Stimulated activated CD8-positive, alpha-beta memory T cell treated with anti-CD3 and anti-CD28 coated beads, Interleukin-7, amount 100 ng/mL, for 48 hours (primary cell): ENCODE results near the gene BABAM2.

Source experiments
- DNase-seq, 2 donors: peaks; one replicate each; pipeline ENCODE4 v3.0.0-alpha.2; 2020; ENCODE audit warnings: low read depth in 1 of 2; ENCODE audit errors: extremely low read depth in 1 of 2

BABAM2 gene

DNA sequence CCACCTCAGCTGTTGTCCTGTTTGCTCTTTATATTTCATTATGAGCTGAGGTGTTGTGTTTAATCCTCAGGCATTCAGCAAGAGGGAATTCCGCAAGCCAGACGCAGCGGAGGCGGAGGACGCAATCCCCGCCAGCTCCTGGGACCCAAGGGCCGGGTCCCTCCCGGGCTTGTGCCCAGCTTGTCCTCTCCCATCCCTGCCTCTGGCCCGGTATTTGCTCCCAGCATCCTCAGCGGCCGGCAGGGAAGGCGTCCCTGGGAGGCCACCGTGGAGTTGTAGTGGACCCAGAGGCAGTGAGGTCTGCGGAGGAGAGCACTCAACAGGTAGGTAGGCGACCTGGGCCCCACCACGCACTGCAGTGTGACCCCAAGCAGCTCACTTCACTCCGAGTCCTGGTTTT, 459.7 kb downstream of the BABAM2 start:
- DNase-seq = no peak

DNA sequence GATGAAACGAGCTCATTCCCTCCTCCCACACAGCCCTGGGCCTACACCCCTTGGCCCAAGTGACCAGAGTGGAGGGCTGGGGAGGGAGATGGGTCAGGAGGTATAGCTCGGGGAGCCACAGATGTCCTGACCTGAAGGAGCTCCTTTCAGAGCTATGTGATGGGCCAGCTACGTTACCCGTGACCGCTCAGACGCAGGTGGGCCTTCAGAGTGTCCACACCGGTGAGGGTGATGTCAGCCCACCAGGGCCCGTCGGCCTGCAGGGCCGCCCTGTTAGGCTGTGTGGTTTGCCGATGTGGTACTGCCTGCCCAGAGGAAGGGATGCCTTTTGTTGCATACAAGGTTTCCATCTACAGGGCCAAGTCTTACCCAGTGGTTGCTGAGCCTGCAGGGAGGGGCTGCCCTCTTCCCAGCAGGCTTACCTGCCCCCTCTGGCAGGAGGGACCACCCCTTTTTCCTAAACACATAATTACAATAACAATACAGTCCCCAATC, 460.3 kb downstream of the BABAM2 start:
- DNase-seq = no peak

DNA sequence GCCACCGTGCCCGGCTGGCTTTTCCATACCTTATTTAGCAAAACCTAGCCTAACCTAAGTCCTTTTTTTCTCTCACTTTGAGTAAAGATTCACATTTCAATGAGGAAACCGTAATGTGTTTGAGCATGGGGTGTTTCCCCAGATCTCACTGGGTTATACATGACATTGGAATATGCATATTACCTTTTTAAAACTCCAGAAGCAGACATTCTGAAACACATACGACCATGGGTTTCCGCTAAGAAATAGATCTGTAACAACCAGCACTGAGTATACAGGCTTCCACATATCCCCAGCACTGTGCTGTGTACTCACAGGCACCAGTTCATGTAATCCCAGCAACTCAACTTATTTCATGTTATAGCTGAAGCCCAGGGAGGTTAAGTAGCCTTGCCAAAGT, 461.1 kb downstream of the BABAM2 start:
- no peak for DNase-seq

DNA sequence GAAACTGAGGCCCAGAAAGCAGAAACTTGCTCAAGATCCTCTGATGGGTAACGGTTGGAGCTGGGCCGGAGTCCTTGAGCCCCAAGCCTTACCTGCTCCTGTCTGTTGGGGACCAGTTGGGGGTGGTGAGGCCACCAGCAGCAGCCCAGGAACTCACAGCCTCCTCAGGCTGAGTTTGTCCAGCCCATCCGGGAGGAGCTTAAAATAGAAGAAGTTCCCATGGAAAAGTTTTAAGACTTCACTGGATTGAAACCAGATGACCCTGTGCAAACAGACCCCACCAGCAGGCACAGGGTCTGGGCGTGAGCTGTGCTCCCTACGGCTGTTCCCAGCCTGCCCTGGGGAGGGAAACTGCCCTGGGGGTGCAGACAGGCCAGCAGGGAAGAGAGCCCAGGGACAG, 461.6 kb downstream of the BABAM2 start:
- no peak for DNase-seq

DNA sequence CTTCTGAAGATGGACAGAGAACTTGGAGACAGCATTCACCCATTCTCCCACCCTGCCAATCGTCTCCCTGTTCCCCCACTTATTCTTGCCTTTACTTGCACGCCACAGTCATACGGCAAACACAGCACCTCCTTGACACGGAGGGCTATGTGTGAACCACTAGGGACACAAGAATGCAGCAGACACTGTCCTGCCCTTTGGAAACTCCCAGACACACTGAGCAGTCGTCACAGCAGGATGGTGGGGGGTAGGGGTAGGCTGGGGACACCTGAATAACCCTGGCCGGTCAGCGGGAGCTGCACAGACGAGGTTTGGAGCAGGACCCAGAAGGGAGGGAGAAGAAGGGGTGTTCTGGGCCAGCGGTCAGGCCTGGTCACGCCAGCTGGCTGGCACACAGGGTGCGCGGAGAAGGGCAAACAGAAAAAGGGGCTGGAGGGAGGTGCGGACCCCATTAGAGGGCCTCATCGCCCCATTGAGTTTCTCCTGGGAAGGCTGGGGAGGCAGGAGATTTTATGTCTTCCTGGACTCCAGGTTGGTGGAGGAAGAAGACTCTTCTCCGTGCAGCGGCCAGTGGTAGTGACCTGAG, 462.2 kb downstream of the BABAM2 start:
- DNase-seq = no peak

DNA sequence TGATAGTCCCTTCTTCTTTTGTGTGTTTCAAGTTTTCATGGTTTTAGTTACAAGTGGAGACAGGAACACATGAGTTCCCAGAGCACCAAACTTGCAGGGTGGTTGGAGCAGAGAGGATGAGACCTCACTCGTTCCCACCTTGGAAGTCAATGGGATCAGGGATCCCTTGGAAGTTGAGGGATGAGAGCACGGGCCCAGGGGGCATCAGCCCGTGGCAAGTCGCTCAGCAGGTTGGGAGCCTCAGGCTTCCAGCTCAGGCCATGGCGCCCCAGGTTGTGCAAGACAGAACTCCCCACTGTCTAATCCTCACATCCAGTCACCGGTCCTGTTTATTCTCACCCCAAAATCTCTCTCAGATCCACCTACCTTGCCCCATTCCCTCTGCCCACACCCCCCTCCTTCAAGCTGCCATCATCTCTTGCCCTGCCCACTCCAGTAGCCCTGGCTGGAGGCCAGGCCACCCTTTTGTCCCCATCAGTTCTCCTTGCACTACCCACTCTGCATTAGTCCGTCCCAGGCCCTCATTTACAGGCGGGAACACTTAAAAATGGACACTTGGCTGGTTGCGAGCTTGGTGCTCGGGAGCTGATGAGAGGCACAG, 464.5 kb downstream of the BABAM2 start:
- no peak for DNase-seq

DNA sequence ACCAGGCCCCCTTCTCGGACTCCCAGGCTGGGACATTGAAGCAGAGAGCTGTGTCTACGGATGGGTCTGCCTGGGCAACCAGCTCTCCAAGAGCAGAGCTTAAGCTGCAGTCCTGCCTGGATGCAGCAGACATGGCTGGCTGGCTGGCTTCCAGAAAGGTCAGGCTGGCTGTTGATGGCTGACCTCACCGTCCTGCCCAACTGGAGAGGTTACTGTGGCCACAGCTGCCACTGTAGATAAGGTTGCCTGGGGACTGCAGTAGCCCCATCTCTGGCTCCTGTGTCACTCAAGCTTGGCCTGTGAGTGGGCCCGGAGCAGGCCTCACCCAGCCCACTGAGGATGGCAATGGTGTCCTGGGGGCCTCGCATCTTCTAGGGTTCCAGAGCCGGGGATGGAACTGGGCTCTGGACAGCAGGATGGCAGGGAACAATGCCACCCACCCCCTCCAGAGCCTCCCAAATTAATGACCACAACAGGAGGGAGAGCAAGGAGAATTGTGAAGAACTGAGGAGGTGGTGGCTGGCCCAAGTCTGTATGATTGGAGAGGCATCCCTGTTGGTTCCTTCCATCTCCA, 465.1 kb downstream of the BABAM2 start:
- no peak for DNase-seq

DNA sequence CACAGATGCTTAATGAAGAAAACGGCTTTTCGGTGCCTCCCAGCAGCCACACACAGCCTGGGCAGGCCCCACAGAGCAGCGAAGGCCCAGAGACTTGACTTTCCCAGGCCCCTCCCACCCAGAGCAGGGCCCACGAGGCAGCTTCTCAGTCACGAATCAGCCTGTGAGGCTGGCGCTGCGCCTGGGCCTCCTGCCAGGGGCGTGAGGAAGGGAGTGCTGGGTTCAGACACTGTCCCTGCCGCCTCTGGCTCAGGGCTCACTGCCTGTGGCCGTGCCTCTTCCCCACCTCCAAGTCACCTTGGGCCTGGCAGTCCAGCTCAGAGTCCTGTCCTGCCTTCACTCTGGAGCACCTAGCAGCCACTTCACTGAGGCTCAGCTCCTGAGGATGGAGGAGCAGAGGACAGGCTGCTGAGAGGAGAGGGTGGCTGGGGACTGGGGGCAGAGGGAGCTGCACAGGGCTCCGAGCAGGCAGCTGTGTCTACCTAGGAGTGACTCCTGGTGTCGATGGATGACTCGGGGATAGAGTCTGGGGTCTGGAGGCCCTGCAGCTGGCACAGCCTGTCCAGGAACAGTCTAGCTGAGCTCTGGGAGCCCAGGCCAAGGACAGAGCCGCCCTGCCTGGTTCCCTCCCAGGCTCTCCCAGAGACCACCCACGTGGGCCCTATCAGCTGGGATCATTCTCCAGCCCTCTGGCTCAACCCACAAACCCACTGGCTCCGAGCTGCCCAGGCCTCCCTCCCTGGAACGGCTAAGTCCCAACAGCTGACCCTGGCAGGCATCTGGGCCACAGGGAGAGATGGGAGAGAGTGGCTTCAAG, 465.8 kb downstream of the BABAM2 start:
- DNase-seq = no peak

DNA sequence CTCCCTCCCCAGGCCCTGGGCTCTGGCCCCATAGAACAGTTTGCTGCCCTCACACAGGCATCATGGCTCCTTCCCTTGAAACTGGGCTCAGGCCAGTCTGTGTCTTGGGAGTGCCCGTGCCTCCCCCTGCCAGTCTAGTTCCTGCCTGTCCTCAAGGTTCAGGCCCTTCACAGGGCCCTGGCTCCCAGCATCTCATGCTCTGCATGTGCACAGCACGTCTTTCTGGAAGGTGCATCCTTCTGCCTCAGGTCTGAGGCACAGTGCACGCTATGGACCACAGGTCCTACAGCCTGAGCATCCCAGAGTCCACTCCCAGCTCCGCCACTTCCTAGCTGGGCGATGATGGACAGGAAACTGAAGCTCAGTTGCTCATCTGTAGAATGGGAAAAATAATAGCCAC, 466.5 kb downstream of the BABAM2 start:
- DNase-seq = no peak

DNA sequence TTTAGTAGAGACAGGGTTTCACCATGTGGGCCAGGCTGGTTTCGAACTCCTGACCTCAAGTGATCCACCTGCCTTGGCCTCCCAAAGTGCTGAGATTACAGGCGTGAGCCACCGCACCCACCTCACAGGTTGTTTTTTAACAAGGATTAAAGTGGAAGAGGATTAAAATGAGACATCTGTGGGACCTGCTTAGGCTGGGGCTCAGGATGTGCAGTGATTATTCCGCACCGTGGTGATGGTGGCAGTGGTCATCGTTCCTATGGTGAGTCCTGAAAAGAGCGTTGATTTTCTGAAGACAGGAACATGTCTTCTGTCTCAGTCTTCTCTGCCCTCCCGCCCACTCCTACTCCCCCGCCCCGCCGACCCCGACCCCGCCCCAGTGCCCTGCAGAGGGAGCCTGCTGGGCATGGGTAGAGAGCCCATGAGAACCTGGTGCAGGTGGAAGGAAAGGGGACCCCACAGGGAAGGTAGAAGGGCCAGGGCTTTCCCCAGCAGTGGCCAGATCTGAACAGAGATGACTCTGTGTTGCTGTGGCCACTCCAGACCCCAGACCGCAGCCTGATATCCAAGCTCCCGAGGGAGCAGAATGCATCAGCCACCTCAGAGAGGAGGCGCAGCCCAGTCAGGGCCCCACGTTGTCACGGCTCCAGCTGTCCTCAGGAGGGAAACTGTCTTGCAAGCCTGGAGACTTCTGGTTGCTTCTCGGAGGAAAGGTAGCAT, 467.6 kb downstream of the BABAM2 start:
- no peak for DNase-seq

DNA sequence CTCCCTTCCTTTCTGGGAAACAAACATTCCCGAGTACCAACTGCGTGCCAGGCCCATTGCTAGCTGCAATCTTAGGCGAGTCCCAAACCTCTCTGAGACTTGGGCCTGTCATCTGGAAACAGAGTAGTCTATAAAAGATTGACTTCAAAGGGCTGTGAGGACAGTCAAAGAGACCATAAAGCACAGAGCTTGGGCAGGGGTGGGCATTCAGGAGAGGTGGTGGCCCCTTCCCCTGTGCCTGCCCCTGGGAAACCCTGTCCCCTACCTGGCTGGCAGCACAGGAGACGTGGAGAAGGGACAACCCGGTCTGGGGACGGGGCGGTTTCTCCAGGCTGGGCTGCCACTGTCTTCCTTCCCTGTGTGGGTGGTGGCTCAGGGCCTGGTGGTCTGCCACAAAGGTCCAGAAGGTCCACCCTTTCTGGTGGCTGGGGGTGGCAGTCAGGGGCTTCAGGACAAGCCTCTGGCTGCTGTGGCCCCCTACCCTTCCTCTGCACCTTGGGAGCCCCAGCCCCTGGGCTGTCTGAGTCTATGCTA, 468.2 kb downstream of the BABAM2 start:
- no peak for DNase-seq

DNA sequence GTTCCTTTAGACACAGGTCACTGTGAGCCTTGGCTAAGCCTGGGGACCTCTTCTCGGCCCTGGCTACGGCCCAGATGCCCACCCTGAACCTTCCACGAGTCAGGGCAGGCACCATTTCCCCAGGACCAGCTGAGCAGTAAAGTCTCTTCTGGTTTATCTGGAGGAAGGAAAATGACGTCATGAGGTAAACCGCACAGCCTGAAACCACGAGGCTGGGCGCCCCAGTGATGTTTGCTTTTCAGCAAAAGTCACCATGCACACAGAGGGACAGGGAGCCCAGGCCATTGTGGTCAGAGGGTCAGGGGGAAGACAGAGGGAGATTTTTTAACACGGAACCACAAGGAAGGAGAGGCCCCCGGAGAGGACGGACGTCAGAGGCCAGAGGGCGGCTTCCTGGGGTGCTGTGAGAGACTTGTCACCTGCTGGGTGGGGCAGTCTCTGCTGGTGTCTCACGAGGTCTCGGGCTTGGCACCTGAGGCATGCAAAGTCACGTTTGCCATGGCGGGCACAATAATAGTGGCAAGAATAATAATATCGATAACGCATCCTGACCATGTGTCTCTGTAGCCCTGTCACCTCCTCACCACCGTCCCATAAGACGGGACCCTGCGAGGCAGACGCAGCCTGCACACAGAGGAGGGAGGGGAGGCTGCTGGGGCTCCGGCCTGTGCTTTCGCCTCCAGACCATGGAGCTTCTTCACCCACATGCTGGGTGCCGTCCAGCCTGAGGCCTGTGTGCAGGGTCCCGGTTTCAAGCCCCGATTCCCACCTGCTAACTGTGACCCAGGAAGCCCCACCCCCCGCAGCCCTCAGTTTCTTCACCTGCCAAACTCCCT, 468.9 kb downstream of the BABAM2 start:
- peak; percentile 70 to 89 for DNase-seq

DNA sequence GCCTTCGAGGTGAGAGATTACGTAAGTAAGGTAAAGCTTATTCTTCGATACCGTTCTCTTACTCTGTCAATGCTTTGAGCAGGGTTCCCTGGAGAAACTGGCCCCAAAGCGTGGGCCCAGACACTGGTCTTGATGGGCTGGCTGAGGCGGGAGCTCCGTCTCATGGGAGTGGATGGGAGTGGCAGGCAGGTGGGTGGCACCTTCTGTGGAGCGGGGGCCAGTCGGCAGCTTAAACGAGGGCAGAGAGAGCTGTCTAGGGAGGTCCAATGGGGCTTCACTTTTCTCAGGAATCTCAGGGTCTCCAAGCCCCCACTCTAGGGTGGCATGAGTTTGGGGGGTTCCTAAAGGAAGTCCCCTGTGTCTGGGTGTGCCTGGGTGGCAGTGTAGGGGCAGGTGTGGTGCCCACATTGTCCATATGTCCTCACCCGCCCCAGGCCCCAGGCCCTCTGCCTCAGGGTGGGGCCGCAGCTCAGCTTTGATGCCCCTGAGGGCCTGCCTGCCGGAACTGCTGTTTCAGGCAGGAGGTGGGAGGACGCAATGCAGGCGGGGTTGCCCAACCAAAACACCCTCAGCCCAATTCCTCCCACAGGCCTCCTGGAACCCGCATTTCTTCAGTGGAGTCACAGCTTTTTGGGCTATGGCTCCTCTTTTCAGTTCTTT, 469.7 kb downstream of the BABAM2 start:
- no peak for DNase-seq

DNA sequence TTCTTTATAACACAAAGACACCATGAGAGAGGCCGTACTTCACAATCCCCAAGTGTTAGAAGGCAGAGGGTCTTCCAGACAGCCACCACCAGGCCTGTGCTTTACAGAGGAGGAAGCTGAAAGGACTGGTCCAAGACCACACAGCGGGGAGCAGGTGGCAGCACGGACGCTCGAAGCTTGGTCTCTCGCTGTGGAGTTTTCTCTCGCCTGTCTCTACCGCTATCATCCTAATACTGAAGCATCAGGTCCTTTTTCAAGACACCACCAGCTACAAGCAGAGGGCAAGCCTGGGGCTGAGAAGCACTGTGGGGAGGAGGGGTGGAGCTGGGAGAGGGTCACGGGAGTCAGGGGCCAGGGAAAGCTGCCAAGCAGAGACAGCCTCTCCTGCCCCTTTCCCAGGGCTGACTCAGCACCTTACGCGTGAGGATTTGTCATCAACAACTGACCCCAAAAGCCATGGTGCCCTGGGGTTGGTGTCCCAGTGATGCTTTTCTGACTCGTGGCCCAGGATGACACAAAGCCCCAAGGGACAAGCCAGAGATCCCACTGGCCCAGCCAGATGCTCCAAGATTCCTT, 470.3 kb downstream of the BABAM2 start:
- DNase-seq = peak in 1 of 2 donors; percentile 44

DNA sequence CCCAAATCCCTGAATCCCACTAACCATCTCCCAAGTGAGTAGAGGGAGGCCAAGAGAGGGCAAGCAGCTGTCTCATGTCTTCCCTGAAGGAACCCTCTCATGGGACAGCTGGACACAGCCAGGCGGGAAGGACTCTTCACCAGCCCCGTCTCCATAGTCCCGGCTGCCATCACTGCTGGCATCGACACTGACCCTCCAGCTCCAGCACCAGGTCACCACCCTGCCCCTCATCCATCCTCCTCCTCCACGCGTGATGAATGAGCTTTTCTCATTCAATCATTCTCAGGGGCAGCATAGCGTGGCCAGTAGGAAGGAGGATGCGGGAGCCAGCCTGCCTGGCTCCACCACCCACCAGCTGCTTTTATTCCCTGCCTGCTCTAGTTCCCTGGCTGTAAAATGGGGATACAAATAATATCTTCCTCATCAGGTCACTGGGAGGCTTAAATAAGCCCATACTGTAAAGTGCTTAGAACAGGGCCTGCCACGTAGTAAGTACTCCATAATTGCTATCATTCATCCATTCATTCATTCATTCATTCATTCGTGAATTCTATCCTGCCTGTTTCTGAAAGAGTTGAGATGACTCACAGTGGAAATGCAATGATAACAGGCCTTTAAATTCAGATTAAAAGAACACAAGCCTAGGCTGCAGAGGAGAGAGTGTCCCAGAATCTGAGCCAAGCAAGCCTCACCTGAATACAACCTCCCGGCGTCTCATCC, 471.6 kb downstream of the BABAM2 start:
- no peak for DNase-seq

DNA sequence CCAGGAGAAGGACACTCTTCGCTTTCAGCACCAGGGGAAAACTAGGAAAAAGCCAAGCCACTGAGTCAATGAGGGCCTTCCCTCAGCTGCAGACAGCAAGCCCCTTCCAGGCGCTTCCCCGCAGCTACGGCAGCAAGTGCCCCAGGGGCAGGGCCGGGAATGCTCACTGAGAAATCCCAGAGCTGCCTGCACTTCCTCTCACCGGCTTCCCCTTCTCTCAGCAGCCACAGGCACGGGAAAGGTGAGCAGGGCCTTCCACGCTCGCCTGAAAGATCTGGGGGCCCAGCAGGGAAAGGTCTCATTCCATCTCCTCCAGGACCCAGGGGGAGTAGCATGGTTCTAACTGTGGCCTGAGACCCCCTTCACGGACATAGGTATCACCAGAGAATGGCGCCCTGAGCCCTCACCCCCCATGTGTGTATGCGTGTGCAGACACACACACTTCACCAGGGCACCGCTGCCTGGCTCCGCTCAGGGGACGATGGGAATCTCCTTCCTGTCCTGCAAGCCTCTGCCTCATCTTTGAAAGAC, 472.5 kb downstream of the BABAM2 start:
- no peak for DNase-seq

DNA sequence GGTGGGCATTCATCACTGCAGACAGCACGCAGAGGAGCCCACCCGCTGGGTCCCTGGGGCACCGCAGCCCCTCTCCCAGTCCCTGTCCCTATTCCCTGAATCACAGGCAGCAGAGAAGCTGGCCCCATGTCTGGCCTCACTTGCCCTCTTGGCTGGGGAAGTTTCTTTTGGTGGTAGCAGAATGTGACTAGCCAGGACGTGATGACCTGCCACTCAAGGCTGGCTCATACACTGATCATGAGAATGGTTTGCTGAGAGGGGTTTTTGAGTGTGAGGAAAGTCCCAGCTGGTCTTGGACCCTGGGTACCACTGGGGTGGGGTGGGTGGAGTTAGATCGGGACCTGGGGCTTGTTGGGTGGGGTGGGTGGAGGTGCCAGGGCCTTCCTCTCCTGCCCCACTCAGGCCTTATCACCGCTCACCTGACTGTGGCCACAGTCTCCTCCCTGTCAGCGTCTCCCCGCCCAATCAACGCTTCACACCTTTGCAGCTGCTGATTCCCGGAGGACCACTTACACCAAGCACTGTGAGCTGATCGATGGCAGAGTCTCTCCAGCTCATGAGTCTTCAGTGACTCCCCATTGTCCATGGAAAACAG, 473.3 kb downstream of the BABAM2 start:
- no peak for DNase-seq

DNA sequence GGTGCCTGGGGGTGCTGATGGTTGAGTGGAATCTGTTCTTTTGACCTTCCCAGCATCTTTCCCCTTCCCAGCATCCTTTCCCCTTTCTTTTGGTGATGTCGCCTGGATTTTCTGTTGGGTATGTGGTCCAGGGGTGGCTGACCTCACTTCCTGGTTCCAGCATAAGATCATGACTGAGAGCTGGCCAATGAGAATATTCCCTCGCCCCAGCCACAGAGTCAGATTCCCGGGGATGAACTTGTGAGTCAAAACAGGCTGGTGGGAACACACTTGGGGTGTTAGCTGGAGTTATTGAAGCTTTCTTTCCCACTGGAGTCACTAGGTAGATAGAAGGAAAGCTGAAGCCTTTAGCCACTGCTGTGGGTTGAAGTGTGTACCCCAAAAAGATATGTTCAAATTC, 474.1 kb downstream of the BABAM2 start:
- DNase-seq = no peak
